ENCODE measurements around the gene HS3ST4. TPM values are rescaled to one million over a fixed set of nuclear protein-coding genes. Genes with fewer than 3 reads are reported as not detected.

Gene HS3ST4
- polyA plus RNA-seq, 3 donors from 2014 or later = not detected

- H3K4me1 Mint-ChIP-seq = no peaks in the 10 kb centered on the region
- no peak overlapping the region for H3K27ac Mint-ChIP-seq
- no peak overlapping the region for H3K4me3 Mint-ChIP-seq
- H3K27me3 Mint-ChIP-seq (ENCODE audit: low read depth in 3 of 3) = peaks cover under 1 to 18% (median 5%) of the 10 kb centered on the region in 3 donors
- H3K9me3 Mint-ChIP-seq = peaks cover 0 to 6% (median 0%) of the 10 kb centered on the region in 6 donors
- H3K36me3 Mint-ChIP-seq = no peaks in the 10 kb centered on the region
- DNase-seq = no peak
Observed at GRCh38 chr16:25817295-25817694, 125.5 kb downstream of the HS3ST4 start.

- no peaks in the 10 kb centered on the region for H3K36me3 Mint-ChIP-seq
- H3K4me3 Mint-ChIP-seq = no peak overlapping the region
- H3K4me1 Mint-ChIP-seq = no peaks in the 10 kb centered on the region
- H3K9me3 Mint-ChIP-seq = peaks cover 0 to 4% (median 0%) of the 10 kb centered on the region in 6 donors
- peaks cover 0 to 14% (median 2%) of the 10 kb centered on the region in 3 donors for H3K27me3 Mint-ChIP-seq (ENCODE audit: low read depth in 3 of 3)
- no peak for DNase-seq
- no peak overlapping the region for H3K27ac Mint-ChIP-seq
Observed at GRCh38 chr16:25817876-25818275, 126.1 kb downstream of the HS3ST4 start.

- H3K4me3 Mint-ChIP-seq = no peak overlapping the region
- H3K4me1 Mint-ChIP-seq = no peaks in the 10 kb centered on the region
- H3K27ac Mint-ChIP-seq = no peak overlapping the region
- H3K9me3 Mint-ChIP-seq = no peaks in the 10 kb centered on the region
- DNase-seq = no peak
- H3K36me3 Mint-ChIP-seq = no peaks in the 10 kb centered on the region
- H3K27me3 Mint-ChIP-seq (ENCODE audit: low read depth in 3 of 3) = peaks cover 0 to 11% (median 0%) of the 10 kb centered on the region in 3 donors
Observed at GRCh38 chr16:25823891-25824290, 132.1 kb downstream of the HS3ST4 start.

- H3K36me3 Mint-ChIP-seq = no peaks in the 10 kb centered on the region
Observed at GRCh38 chr16:25827709-25828108, 135.9 kb downstream of the HS3ST4 start.

GRCh38 chr16:25828510-25828909, 136.8 kb downstream of the HS3ST4 start:
- H3K4me3 Mint-ChIP-seq = no peak overlapping the region
- peaks cover 0 to 12% (median 1%) of the 10 kb centered on the region in 3 donors for H3K27me3 Mint-ChIP-seq (ENCODE audit: low read depth in 3 of 3)
- H3K27ac Mint-ChIP-seq = no peak overlapping the region
- H3K36me3 Mint-ChIP-seq = no peaks in the 10 kb centered on the region
- H3K4me1 Mint-ChIP-seq = no peaks in the 10 kb centered on the region
- no peak for DNase-seq
- no peaks in the 10 kb centered on the region for H3K9me3 Mint-ChIP-seq

More at GRCh38 chr16:25827709-25828108, 135.9 kb downstream of the HS3ST4 start:
- Mint-ChIP-seq H3K27ac (no peak overlapping the region), H3K27me3 (ENCODE audit: low read depth in 3 of 3) (peaks cover 0 to 12% (median 1%) of the 10 kb centered on the region in 3 donors), H3K9me3 (no peaks in the 10 kb centered on the region), H3K4me3 (no peak overlapping the region), H3K4me1 (no peaks in the 10 kb centered on the region)
- DNase-seq = no peak

- Mint-ChIP-seq H3K27ac (no peak overlapping the region), H3K4me1 (no peaks in the 10 kb centered on the region), H3K27me3 (ENCODE audit: low read depth in 3 of 3) (peaks cover 1 to 6% (median 2%) of the 10 kb centered on the region in 3 donors), H3K9me3 (no peaks in the 10 kb centered on the region), H3K4me3 (no peak overlapping the region), H3K36me3 (no peaks in the 10 kb centered on the region)
- DNase-seq = no peak
Observed at GRCh38 chr16:25832291-25832690, 140.5 kb downstream of the HS3ST4 start.

GRCh38 chr16:25834101-25834500, 142.3 kb downstream of the HS3ST4 start:
- H3K4me1 Mint-ChIP-seq = peaks cover 0 to 6% of the 10 kb centered on the region in 2 donors
- no peak overlapping the region for H3K27ac Mint-ChIP-seq
- peaks cover under 1 to 3% (median 2%) of the 10 kb centered on the region in 3 donors for H3K27me3 Mint-ChIP-seq (ENCODE audit: low read depth in 3 of 3)
- no peak for DNase-seq
- H3K36me3 Mint-ChIP-seq = no peaks in the 10 kb centered on the region
- H3K4me3 Mint-ChIP-seq = no peak overlapping the region
- no peaks in the 10 kb centered on the region for H3K9me3 Mint-ChIP-seq

- Mint-ChIP-seq H3K27me3 (ENCODE audit: low read depth in 3 of 3) (peaks cover 0 to 4% (median 2%) of the 10 kb centered on the region in 3 donors), H3K4me1 (peaks cover 0 to 6% of the 10 kb centered on the region in 2 donors), H3K4me3 (no peak overlapping the region), H3K9me3 (no peaks in the 10 kb centered on the region), H3K27ac (no peak overlapping the region), H3K36me3 (no peaks in the 10 kb centered on the region)
- no peak for DNase-seq
Observed at GRCh38 chr16:25835126-25835525, 143.4 kb downstream of the HS3ST4 start.

- Mint-ChIP-seq H3K9me3 (no peaks in the 10 kb centered on the region), H3K27me3 (ENCODE audit: low read depth in 3 of 3) (peaks cover 0 to 3% (median 2%) of the 10 kb centered on the region in 3 donors), H3K4me1 (peaks cover 0 to 6% of the 10 kb centered on the region in 2 donors), H3K27ac (no peak overlapping the region), H3K4me3 (no peak overlapping the region), H3K36me3 (no peaks in the 10 kb centered on the region)
- DNase-seq = peak; percentile 17 to 51 (median 20)
Observed at GRCh38 chr16:25838724-25839186, 147.0 kb downstream of the HS3ST4 start.

- Mint-ChIP-seq H3K36me3 (no peaks in the 10 kb centered on the region), H3K27ac (no peak overlapping the region), H3K27me3 (ENCODE audit: low read depth in 3 of 3) (peaks cover 0 to 6% (median 3%) of the 10 kb centered on the region in 3 donors), H3K4me3 (no peak overlapping the region), H3K4me1 (peaks cover 0 to 6% of the 10 kb centered on the region in 2 donors), H3K9me3 (no peaks in the 10 kb centered on the region)
- no peak for DNase-seq
Observed at GRCh38 chr16:25841761-25842160, 150.0 kb downstream of the HS3ST4 start.

- Mint-ChIP-seq H3K4me1 (no peaks in the 10 kb centered on the region), H3K27me3 (ENCODE audit: low read depth in 3 of 3) (peaks cover 0 to 12% (median 0%) of the 10 kb centered on the region in 3 donors), H3K36me3 (no peaks in the 10 kb centered on the region), H3K9me3 (no peaks in the 10 kb centered on the region), H3K4me3 (no peak overlapping the region), H3K27ac (no peak overlapping the region)
- no peak for DNase-seq
Observed at GRCh38 chr16:25845901-25846300, 154.1 kb downstream of the HS3ST4 start.

GRCh38 chr16:25854141-25854540, 162.4 kb downstream of the HS3ST4 start:
- Mint-ChIP-seq H3K27ac (no peak overlapping the region), H3K36me3 (no peaks in the 10 kb centered on the region), H3K9me3 (no peaks in the 10 kb centered on the region), H3K4me3 (no peak overlapping the region), H3K4me1 (no peaks in the 10 kb centered on the region), H3K27me3 (ENCODE audit: low read depth in 3 of 3) (peaks cover 2 to 15% (median 8%) of the 10 kb centered on the region in 3 donors)
- DNase-seq = no peak

- Mint-ChIP-seq H3K27me3 (ENCODE audit: low read depth in 3 of 3) (peaks cover 2 to 15% (median 8%) of the 10 kb centered on the region in 3 donors), H3K27ac (no peak overlapping the region), H3K9me3 (no peaks in the 10 kb centered on the region), H3K4me1 (no peaks in the 10 kb centered on the region), H3K36me3 (no peaks in the 10 kb centered on the region), H3K4me3 (no peak overlapping the region)
- no peak for DNase-seq
Observed at GRCh38 chr16:25855063-25855462, 163.3 kb downstream of the HS3ST4 start.

GRCh38 chr16:25855818-25856217, 164.1 kb downstream of the HS3ST4 start:
- H3K4me1 Mint-ChIP-seq = no peaks in the 10 kb centered on the region
- no peaks in the 10 kb centered on the region for H3K9me3 Mint-ChIP-seq
- DNase-seq = no peak
- H3K4me3 Mint-ChIP-seq = no peak overlapping the region
- H3K36me3 Mint-ChIP-seq = no peaks in the 10 kb centered on the region
- H3K27me3 Mint-ChIP-seq (ENCODE audit: low read depth in 3 of 3) = peaks cover 2 to 15% (median 10%) of the 10 kb centered on the region in 3 donors
- no peak overlapping the region for H3K27ac Mint-ChIP-seq

- no peak overlapping the region for H3K4me3 Mint-ChIP-seq
- H3K27me3 Mint-ChIP-seq (ENCODE audit: low read depth in 3 of 3) = peaks cover 2 to 17% (median 8%) of the 10 kb centered on the region in 3 donors
- no peaks in the 10 kb centered on the region for H3K9me3 Mint-ChIP-seq
- no peaks in the 10 kb centered on the region for H3K4me1 Mint-ChIP-seq
- no peaks in the 10 kb centered on the region for H3K36me3 Mint-ChIP-seq
- no peak overlapping the region for H3K27ac Mint-ChIP-seq
- DNase-seq = no peak
Observed at GRCh38 chr16:25859645-25860044, 167.9 kb downstream of the HS3ST4 start.
